Activated T-cell treated with anti-CD3 and anti-CD28 coated beads, Interleukin-2, amount 50 U/mL, for 24 hours (primary cell): ENCODE measurements around the gene VPS35L.
A peak's percentile ranks its signal among the peaks of the same experiment; 100 is the strongest.

ENCODE experiments used
- DNase-seq: peaks from one replicate; pipeline ENCODE4 v3.0.0-alpha.2; 2020
- H3K27ac Mint-ChIP-seq: 2 replicates; pipeline ENCODE4 v1.8.0; 2020; ENCODE audit warnings: mild to moderate bottlenecking, mixed read lengths
- H3K27me3 Mint-ChIP-seq: 2 replicates; pipeline ENCODE4 v1.8.0; 2020; ENCODE audit warnings: mixed read lengths
- H3K36me3 Mint-ChIP-seq: 2 replicates; pipeline ENCODE4 v1.8.0; 2020; ENCODE audit warnings: low read depth, mixed read lengths
- H3K4me1 Mint-ChIP-seq: 2 replicates; pipeline ENCODE4 v1.8.0; 2020; ENCODE audit warnings: low read depth, mixed read lengths
- H3K4me3 Mint-ChIP-seq: 2 replicates; pipeline ENCODE4 v1.8.0; 2020; ENCODE audit warnings: mild to moderate bottlenecking, moderate library complexity, mixed read lengths
- H3K9me3 Mint-ChIP-seq: 2 replicates; pipeline ENCODE4 v1.8.0; 2020; ENCODE audit warnings: mixed read lengths

VPS35L gene

DNA sequence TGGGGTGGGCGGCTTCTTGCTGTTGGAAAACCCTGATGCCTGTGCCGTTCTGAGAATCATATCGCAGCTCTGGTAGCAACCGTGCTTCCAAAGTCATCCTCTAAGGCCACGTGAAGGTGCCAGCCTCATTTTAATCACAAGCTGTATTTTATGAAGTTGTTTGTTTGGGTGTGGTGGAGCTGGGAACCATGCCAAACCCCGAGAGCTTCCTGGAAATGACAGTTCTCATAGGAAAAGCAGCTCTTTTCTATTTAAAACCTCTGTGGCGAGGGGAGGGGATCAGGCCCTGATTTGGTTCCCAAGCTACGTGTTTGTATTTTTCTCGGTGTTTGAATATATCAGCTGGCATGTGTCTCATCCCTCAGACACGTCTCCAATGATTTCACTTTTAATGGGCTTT is 140.8 kb downstream of the VPS35L start:
- peaks cover 86% of the 10 kb centered on the region for H3K36me3 Mint-ChIP-seq
- H3K27me3 Mint-ChIP-seq = no peaks in the 10 kb centered on the region
- no peaks in the 10 kb centered on the region for H3K9me3 Mint-ChIP-seq
- H3K4me1 Mint-ChIP-seq = peaks cover 65% of the 10 kb centered on the region
- peak overlapping the region; percentile 85 for H3K27ac Mint-ChIP-seq
- DNase-seq = peak; percentile 47
- peak overlapping the region; percentile 7 for H3K4me3 Mint-ChIP-seq

DNA sequence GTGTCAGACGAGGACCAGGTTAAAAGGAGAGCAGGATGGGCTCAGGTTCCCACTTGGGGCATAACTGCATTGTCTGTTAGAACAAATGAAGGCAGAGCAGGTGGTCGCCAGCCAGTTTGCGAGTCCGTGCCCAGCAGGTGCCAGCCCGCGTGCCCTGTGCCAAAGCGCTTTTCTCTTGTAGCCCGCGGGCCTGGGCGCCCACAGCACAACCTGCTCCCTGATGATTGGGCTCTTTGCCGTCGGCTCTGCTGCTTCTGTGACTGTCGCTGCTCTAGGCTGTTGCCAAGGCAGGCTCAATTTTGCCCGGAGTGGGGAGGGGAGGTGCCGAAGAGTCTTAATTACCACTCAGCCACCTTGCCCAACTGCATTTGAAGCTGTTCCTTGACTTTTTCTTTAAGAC is 141.5 kb downstream of the VPS35L start:
- H3K4me3 Mint-ChIP-seq = peak overlapping the region; percentile 10
- H3K27ac Mint-ChIP-seq = peak overlapping the region; percentile 85
- H3K9me3 Mint-ChIP-seq = no peaks in the 10 kb centered on the region
- no peaks in the 10 kb centered on the region for H3K27me3 Mint-ChIP-seq
- H3K36me3 Mint-ChIP-seq = peaks cover 87% of the 10 kb centered on the region
- peaks cover 61% of the 10 kb centered on the region for H3K4me1 Mint-ChIP-seq
- no peak for DNase-seq

DNA sequence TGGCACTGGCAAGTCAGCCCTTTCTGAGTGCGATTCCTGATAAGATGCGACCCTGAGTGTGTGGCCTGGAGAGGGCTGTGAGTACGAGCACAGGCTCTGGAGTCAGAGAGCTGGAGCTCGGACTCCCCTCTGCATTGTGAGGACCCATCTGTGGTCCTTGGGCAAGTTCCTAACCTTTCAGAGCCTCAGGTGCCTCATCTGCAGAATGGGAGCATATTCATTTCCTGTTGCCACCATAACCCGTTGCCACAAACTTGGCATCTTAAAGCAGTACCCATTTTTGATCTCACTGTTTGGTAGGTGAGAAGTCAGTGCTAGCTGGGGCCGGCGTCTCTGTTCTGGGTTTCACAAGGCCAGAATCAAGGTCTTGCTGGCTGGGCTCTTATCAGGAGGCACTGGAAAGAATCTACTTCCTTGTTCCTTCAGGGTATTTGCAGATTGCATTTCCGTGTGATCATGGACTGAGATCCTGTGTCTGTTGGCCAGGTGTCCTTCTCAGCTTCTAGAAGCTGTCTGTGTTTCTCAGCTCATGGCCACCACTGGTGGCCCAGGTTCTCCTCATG is 142.3 kb downstream of the VPS35L start:
- no peaks in the 10 kb centered on the region for H3K9me3 Mint-ChIP-seq
- peaks cover 61% of the 10 kb centered on the region for H3K4me1 Mint-ChIP-seq
- H3K27me3 Mint-ChIP-seq = no peaks in the 10 kb centered on the region
- H3K27ac Mint-ChIP-seq = peak overlapping the region; percentile 33
- no peak overlapping the region for H3K4me3 Mint-ChIP-seq
- no peak for DNase-seq
- H3K36me3 Mint-ChIP-seq = peaks cover 89% of the 10 kb centered on the region

DNA sequence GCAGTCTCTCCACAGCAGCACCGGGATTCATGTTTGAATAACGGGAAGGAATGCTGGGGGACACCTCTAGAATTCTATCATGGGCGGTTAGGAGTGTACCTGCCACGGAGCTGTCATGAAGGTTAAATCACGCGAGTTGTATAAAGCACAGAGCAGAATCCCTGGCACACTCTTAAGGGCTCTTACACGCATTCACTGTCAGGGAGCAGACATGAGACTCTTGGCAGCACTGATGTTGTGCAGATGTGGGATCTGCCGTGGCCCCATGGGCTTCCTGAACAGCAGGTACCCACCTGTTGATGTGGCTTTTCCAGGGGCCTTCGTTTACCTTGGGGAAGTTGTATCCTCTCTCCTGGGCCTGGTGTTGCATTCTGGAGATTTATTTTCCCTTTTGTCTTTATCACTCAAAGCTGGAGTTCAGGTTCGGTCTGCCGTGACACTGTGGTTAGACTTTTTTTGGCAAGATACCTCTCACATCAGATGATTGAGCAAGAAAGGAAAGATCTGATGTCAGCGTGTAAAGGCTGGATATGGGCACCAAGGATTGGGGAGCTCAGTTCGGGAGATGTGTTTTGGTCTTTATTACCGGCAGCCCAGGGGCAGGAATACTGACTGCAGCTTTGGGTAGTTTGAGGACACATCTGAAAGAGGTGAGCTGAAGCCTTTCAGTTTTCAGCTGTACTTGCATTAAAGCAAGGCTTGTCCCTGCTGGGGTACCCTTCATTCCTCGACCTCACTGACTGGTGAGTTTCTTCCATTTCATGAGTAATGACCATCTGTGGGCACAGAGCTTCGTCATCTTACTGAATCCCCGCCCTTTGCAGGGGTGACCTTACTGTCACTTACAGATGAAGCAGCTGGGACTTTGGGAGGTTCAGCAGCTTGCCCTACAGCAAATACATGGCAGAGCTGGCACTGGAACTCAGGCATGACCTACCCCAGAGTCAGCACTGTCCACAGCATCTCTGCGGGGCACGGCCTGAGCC is 143.3 kb downstream of the VPS35L start:
- H3K9me3 Mint-ChIP-seq = no peaks in the 10 kb centered on the region
- H3K4me1 Mint-ChIP-seq = peaks cover 61% of the 10 kb centered on the region
- DNase-seq = no peak
- H3K27ac Mint-ChIP-seq = peak overlapping the region; percentile 50
- H3K4me3 Mint-ChIP-seq = no peak overlapping the region
- H3K27me3 Mint-ChIP-seq = no peaks in the 10 kb centered on the region
- H3K36me3 Mint-ChIP-seq = peaks cover 91% of the 10 kb centered on the region

DNA sequence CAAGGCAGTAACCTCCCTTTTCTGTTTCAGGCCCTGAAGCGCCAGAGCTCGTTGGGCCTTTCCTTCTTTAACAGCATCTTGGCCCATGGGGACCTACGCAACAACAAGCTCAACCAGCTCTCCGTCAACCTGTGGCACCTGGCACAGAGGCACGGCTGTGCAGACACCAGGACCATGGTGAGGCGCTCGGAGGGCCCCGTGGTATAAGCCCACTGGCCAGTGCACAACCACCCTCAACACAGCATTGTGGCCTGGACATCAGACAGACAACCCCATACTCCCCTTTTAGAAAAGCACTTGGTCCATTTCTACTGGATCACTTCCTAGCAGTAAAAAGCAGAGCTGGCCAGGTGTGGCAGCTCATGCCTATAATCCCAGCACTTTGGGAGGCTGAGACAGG is 144.0 kb downstream of the VPS35L start:
- peaks cover 91% of the 10 kb centered on the region for H3K36me3 Mint-ChIP-seq
- H3K4me1 Mint-ChIP-seq = peaks cover 58% of the 10 kb centered on the region

DNA sequence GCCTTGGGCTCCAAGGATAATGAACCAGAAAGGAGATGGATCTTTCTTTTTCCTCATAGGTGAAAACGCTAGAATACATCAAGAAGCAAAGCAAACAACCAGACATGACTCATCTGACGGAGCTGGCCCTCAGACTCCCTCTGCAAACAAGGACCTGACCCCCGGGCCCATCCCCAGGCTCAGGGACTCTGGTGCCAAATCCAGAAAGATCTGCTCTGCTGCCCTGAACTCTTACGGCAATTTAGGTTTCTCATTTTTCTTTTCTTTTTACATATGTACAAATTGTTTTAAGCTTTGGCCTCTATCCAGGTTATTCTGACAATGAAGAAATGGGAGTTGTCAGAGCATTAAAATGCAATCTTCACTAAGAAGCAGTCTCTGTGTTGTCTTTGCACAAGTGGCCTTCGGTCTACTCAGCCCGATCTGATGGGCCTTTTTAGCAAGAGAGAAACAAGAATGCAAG is 144.8 kb downstream of the VPS35L start:
- Mint-ChIP-seq H3K36me3 (peaks cover 95% of the 10 kb centered on the region), H3K27ac (peak overlapping the region; percentile 38), H3K27me3 (no peaks in the 10 kb centered on the region), H3K9me3 (no peaks in the 10 kb centered on the region), H3K4me3 (no peak overlapping the region), H3K4me1 (peaks cover 55% of the 10 kb centered on the region)
- no peak for DNase-seq

More for the DNA sequence above, 144.0 kb downstream of the VPS35L start:
- no peak overlapping the region for H3K27ac Mint-ChIP-seq
- H3K9me3 Mint-ChIP-seq = no peaks in the 10 kb centered on the region
- no peak for DNase-seq
- H3K27me3 Mint-ChIP-seq = no peaks in the 10 kb centered on the region
- no peak overlapping the region for H3K4me3 Mint-ChIP-seq

DNA sequence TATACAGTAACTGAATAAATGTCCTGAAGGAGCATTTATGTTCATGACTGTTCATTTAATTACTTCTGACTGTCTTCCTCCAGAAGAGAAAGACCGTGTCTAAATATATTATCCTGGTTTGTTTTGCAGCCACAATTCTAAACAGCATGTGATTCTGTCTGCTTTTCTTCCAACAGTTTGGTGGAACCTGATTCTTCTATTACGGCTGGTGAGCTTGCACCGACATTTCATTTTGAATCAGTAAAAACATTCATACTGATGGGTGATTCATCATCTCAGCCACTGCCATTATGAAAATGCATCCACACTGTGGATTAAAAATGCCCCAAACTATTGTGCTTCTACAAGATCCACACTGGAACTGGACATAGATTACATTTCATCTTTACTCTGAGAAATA is 145.6 kb downstream of the VPS35L start:
- Mint-ChIP-seq H3K4me1 (peaks cover 52% of the 10 kb centered on the region), H3K9me3 (no peaks in the 10 kb centered on the region), H3K36me3 (peaks cover 100% of the 10 kb centered on the region), H3K4me3 (no peak overlapping the region), H3K27me3 (no peaks in the 10 kb centered on the region), H3K27ac (peak overlapping the region; percentile 38)
- DNase-seq = no peak

DNA sequence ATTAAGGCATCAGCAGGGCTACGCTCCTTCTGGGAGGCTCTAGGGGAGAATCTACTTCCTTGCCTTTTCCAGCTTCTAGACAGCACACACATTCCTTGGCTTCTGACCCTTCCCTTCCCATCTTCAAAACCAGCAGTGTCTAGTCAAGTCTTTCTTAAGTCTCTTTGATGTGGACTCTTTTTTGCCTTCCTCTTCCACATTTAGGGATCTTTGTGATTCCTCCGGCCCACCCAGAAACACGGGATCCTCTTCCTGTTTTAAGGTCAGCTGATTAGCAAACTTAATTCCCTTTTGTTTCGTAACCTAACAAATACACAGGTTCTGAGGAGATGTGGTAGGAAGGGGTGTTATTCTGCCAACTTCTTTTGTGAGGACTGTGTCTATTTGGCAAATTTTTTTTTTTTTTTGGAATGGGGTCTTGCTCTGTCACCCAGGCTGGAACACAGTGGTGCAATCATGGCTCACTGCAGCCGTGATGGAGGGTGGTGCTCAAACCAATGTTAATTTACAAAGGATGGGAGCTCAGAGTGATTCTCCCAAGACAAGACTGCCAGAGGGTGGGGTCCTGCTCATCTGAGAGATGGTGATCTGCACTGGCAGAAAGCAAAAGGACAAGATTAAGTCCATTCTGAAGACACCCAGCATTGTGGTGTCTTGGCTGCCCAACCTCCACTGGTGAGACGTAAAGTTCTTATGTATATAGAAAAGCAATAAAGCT is 147.8 kb downstream of the VPS35L start:
- Mint-ChIP-seq H3K27me3 (no peaks in the 10 kb centered on the region), H3K9me3 (no peaks in the 10 kb centered on the region), H3K4me1 (peaks cover 29% of the 10 kb centered on the region), H3K27ac (peak overlapping the region; percentile 79), H3K4me3 (no peak overlapping the region), H3K36me3 (peaks cover 95% of the 10 kb centered on the region)
- no peak for DNase-seq

DNA sequence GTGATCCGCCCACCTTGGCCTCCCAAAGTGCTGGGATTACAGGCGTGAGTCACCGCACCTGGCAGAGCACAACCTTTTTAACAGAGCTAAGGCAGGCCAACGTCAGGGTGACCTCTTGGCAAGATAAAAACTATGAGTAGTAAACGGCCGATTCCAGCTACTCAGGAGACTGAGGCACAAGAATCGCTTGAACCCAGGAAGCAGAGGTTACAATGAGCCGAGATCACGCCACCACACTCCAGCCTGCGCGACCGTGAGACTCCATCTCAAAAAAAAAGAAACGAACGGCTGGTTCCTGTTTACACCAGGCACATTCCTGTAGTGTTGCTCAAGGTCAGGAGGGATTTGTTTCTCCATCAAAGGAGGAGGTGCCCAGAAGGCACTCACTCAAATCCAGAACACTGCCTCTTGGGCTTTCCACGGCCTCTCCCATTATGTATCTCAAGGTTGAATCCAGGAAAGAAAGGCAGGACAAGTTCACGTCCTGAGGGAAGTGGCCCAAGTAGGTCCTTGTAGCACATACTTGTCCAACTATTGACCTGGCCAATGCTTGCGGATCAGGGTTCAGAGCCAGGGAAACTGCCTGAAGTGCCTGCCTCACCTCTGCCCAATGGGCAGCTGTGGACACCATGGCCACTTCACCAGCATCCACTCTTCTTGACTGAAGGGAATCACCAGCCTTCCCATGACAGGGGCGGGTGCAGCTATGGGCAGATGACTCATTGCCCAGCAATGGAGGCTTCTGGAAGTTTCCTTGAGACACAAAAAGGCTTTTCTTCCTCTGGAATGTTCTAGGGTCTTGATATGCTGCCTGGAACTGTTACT is 149.0 kb downstream of the VPS35L start:
- Mint-ChIP-seq H3K36me3 (peaks cover 95% of the 10 kb centered on the region), H3K27ac (peak overlapping the region; percentile 44)
- DNase-seq = no peak

DNA sequence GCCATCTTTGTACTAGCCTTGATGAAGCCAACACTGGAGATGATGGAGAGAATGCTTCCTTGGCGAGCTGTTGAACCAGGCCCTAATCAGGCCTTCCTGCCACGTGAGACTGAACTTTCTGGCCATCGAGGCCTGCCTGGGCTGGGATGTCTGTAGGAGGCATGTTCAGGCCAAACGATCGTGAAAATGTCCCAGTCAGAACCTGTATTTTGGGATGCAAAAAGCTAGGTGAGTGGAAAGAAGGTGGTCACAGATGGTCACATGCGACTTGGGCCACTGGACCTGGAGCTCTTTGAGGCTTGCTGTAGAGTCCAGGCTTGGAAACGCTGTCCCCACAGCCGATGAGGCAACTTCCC is 149.6 kb downstream of the VPS35L start:
- Mint-ChIP-seq H3K4me1 (peaks cover 14% of the 10 kb centered on the region), H3K27ac (peak overlapping the region; percentile 44), H3K27me3 (no peaks in the 10 kb centered on the region), H3K4me3 (no peak overlapping the region), H3K36me3 (peaks cover 95% of the 10 kb centered on the region), H3K9me3 (no peaks in the 10 kb centered on the region)
- DNase-seq = peak; percentile 16

More for the DNA sequence above, 149.0 kb downstream of the VPS35L start:
- Mint-ChIP-seq H3K4me3 (no peak overlapping the region), H3K9me3 (no peaks in the 10 kb centered on the region), H3K4me1 (peaks cover 17% of the 10 kb centered on the region), H3K27me3 (no peaks in the 10 kb centered on the region)

DNA sequence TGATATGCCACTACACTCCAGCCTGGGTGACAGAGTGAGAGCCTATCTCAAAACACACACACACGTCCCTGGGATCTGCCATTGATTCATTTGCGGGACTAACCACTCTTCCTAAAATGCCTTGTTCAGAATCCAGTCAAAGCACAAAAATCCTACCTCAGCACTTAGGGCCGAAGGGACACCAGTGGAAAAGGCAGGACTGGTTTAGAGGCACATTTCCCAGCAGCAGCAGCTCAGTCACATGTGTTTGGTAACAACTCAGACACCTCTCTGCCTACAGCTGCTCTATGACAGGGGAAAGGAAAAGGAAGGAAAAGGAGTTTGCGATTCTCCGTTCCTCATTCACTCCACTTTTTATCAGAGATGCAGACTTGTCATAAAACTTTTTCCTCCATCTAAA is 150.3 kb downstream of the VPS35L start:
- Mint-ChIP-seq H3K27me3 (no peaks in the 10 kb centered on the region), H3K36me3 (peaks cover 95% of the 10 kb centered on the region), H3K27ac (no peak overlapping the region), H3K4me1 (peaks cover 7% of the 10 kb centered on the region), H3K4me3 (no peak overlapping the region), H3K9me3 (no peaks in the 10 kb centered on the region)
- no peak for DNase-seq

DNA sequence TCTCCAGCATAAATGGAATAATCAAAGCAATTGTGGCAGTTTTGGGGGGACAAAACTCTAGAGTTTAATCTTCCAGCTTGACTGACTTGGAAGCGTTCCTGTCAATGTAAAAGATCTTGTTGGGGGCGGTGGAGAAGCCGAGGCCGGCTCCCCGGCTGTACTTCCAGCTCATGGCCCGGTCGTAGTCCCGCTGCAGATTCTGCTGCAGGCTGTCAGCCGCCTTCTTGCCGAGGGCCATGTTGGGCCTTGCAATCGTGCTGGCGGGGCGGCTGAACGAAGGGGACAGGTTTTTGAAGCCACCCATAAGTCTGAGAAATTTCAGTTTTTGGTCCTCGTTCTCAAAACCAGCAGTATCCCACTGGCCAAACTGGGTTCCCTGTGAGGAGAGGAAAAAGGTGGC is 151.3 kb downstream of the VPS35L start:
- H3K36me3 Mint-ChIP-seq = peaks cover 94% of the 10 kb centered on the region

DNA sequence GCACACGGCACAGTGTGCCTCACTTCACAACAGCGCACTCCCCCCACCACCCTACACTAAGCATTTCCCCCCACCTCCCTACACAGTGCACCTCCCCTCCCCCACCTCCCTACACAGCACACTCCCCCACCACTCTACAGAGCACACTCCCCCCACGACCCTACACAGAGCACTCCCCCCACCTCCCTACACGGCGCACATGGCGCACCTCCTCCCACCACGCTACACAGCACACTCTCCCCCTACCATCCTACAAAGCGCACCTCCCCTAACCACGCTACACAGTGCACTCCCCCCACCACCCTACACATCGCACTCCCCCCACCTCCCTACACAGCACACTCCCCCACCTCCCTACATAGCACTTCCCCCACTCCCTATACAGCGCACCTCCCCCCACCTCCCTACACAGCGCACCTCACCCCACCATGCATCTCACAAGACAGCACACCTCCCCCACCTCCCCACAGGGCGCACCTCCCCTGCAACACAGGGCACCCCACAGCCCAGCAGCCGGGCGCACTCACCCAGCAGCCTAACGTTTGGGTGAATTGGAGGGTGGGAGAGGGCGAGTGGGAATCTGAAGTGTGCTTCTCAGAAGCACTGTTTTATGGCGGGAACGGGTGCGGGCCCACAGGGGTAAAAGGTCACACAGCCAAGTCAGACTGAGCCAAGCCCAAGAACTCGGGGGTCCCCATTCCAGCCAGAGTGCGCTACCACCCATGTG is 152.2 kb downstream of the VPS35L start:
- Mint-ChIP-seq H3K4me3 (no peak overlapping the region), H3K27ac (no peak overlapping the region), H3K27me3 (no peaks in the 10 kb centered on the region), H3K36me3 (peaks cover 94% of the 10 kb centered on the region), H3K9me3 (no peaks in the 10 kb centered on the region), H3K4me1 (peaks cover 2% of the 10 kb centered on the region)
- no peak for DNase-seq

More for the DNA sequence above, 151.3 kb downstream of the VPS35L start:
- DNase-seq = no peak
- Mint-ChIP-seq H3K27me3 (no peaks in the 10 kb centered on the region), H3K27ac (no peak overlapping the region), H3K4me3 (no peak overlapping the region), H3K9me3 (no peaks in the 10 kb centered on the region), H3K4me1 (peaks cover 2% of the 10 kb centered on the region)
